ENCODE results near the gene TPRN.
A peak's percentile ranks its signal among the peaks of the same experiment; 100 is the strongest.
"Not testable (repeated sequence)": the region's sequence is repeated elsewhere in the genome, so short reads cannot be mapped to it uniquely, and the experiment has no call there.

TPRN gene, protein sequence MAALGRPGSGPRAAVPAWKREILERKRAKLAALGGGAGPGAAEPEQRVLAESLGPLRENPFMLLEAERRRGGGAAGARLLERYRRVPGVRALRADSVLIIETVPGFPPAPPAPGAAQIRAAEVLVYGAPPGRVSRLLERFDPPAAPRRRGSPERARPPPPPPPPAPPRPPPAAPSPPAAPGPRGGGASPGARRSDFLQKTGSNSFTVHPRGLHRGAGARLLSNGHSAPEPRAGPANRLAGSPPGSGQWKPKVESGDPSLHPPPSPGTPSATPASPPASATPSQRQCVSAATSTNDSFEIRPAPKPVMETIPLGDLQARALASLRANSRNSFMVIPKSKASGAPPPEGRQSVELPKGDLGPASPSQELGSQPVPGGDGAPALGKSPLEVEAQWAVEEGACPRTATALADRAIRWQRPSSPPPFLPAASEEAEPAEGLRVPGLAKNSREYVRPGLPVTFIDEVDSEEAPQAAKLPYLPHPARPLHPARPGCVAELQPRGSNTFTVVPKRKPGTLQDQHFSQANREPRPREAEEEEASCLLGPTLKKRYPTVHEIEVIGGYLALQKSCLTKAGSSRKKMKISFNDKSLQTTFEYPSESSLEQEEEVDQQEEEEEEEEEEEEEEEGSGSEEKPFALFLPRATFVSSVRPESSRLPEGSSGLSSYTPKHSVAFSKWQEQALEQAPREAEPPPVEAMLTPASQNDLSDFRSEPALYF

DNA sequence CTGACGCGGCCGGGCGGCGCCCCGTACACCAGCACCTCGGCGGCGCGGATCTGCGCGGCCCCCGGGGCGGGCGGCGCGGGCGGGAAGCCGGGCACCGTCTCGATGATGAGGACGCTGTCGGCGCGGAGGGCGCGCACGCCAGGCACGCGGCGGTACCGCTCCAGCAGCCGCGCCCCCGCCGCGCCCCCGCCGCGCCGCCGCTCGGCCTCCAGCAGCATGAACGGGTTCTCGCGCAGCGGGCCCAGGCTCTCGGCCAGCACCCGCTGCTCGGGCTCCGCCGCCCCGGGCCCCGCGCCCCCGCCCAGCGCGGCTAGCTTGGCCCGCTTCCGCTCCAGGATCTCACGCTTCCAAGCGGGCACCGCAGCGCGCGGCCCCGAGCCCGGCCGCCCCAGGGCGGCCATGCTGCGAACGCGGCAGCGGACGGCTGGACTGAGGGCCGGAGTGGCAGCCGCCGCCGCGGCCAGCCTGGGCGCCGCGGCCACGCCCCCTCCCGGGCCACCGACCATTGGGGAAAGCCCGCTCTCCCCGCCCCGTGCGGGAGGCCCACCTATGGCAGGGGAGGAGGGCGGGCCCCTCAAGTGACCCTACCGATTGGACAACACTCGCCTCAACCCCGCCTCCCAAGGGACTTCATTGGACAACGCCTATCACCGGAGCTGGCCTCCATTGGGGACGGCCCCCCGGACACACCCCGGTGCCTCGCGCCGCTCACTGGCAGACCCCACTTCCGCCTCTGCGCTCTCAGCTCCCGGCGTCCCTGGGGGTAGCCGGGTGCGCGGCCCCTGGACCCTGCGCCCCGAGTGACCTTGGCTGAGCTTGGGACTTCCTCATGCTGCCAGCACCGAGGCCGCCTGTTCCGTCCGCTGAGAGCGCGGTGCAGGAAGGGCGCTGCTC is at the start of gene TPRN:
Gene TPRN (minus strand): TSS at position 431 of the 894 bp plus-strand sequence. CDS start 30 bp downstream, at position 401.
- DNase-seq: peak; percentile 99

- no peak for DNase-seq
Observed at GRCh38 chr9:137247916-137248175, 47.3 kb upstream of the TPRN start.

GRCh38 chr9:137247135-137247915 is 46.8 kb upstream of the TPRN start:
- DNase-seq: no peak

GRCh38 chr9:137245450-137246421 is 45.2 kb upstream of the TPRN start:
- DNase-seq: no peak

DNA sequence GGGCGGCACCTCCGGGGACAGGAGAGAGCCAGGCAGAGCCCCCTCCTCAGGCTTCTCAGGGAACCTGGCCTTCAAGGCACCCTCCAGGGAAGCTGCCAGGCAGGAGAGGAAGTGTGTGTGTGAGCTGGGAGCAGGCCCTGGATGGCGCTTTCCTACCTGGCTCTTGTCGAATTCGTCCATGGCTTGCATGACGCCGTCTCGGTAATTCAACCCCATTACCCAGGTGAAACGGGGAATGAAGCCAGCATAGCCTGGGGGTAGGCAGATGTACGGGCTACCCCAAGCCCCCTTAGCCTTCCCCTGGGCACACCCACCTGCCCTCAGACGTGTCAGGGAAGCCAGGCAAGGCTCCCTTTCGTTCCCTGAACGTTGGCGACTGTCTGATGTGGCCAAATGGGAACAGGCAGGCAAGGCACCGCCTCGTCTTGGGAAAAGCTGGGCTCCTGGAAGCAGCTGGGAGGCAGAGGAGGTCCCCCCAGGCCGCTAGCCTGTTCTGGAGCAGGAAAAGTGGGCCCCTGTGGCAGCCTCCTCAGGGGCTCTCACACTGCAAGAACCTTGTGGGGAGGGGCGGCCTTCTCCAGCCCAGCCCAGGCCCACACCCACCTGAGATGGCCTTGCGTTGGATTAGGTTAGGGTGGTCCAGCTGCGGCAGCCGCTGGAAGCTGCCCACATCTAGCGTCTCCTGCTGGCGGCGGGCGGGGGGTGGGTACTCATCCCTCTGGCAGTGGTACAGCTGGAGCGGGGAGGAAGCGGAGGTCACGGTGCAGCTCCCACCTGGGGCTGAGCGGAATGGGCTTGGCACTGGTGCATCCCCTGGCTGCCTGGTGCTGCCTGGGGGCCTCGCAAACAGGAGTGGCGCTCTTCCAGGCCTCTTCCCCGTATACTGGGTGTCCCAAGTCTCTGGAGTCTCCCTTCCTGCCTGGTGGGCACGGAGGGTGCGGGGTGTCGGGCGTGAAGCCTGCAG is 44.2 kb upstream of the TPRN start:
- DNase-seq: no peak

- no peak for DNase-seq
Observed at GRCh38 chr9:137243626-137244485, 43.3 kb upstream of the TPRN start.

GRCh38 chr9:137243266-137243625 is 42.7 kb upstream of the TPRN start:
- DNase-seq: not testable (repeated sequence)

DNA sequence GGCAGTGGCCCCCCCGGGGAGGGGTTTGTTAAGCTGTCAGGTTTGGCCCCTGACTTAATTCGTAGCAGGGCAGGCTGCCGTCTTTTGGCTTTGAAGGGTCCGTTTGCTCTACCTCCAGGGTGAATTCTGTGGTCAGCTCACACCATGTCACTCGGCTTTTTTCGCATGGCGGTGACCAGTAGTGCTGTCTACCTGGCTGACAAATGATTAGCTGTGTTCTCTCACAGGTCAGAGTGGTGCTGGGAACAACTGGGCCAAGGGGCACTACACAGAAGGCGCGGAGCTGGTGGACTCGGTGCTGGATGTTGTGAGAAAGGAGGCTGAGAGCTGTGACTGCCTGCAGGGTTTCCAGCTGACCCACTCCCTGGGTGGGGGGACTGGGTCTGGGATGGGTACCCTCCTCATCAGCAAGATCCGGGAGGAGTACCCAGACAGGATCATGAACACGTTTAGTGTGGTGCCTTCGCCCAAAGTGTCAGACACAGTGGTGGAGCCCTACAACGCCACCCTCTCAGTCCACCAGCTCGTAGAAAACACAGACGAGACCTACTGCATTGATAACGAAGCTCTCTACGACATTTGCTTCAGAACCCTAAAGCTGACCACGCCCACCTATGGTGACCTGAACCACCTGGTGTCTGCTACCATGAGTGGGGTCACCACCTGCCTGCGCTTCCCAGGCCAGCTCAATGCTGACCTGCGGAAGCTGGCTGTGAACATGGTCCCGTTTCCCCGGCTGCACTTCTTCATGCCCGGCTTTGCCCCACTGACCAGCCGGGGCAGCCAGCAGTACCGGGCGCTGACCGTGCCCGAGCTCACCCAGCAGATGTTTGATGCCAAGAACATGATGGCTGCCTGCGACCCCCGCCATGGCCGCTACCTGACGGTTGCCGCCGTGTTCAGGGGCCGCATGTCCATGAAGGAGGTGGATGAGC is 42.0 kb upstream of the TPRN start:
- DNase-seq: no peak

GRCh38 chr9:137241490-137242268 is 41.1 kb upstream of the TPRN start:
- no peak for DNase-seq

DNA sequence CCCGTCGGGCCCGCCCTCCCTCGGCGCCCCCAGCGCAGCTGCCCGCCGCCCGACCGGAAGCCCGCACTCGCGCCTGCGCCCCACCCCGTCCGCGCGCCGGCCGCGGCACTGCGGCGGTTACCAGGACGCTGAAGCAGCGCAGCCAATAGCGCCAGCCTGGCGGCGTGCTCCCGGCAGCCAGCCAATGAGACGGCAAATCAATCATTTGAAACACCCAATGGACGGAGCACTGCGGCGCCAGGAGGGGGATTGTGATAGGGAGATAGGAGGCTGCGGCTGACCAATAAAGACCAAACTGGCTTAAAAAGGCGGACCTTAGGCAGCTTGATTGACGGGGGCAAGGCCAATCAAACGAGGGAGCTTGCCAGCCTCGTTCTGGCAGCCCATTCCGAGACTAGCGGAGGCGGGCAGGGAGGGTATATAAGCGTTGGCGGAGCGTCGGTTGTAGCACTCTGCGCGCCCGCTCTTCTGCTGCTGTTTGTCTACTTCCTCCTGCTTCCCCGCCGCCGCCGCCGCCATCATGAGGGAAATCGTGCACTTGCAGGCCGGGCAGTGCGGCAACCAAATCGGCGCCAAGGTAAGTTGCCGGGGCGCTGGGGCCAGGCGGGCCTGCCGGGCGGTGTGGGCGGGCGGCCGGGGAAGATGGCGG is 40.4 kb upstream of the TPRN start, which contains the start of gene TUBB4B:
Gene TUBB4B (plus strand): TSS at position 447 of the 649 bp plus-strand sequence. CDS start 74 bp downstream, at position 521.
- DNase-seq: peak; percentile 98 to 99

- DNase-seq: peak; percentile 66 to 71
Observed at GRCh38 chr9:137240318-137240840, 39.8 kb upstream of the TPRN start.

DNA sequence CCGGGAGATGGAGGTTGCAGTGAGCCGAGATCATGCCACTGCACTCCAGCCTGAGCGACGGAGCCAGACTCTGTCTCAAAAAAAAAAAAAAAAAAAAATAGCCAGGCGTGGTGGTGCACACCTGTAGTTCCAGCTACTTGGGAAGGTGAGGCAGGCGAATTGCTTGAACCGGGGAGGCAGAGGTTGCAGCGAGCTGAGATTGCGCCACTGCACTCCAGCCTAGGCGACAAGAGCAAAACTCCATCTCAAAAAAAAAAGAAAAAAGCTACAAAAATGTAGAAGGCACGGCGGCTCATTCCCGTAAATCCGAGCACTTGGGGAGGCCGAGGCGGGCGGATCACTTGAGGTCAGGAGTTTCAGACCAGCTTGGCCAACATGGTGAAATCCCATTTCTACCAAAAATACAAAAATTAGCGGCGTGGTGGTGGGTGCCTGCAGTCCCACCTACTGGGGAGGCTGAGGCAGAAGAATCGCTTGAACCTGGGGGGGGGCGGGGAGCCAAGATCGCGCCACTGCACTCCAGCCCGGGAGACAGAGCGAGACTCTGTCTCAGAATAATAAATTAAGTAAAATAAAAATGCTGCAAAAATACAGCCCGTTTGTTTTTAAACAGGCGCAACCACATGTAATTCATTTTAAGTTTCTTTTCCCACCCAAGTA is 39.1 kb upstream of the TPRN start:
- DNase-seq: not testable (repeated sequence)

- peak; percentile 30 to 31 for DNase-seq
Observed at GRCh38 chr9:137237759-137238726, 37.5 kb upstream of the TPRN start.

DNA sequence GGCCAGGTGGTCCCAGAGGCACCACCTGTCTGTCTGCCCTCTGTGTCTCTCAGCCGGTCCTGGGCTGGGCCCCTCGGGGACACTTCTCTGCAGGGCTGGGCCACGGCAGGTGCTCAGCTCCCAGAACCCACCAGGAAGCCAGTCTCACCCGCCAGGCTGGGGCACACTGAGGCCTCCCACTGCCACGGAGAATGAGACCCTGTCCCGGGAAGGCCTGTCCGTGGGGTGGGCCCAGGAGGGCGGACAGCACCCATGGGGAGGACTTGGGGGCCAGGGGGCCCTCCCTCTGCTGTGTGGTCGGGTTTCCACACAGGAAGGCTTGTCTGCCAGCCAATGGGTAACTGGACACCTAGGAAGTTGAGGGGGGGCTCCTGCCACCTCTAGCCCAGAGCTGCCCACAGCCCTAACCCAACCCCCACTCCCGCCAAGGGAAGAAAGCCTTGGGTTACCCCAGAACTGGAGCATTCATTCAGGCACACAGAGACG is 36.4 kb upstream of the TPRN start:
- no peak for DNase-seq

Data from NCI-H1930 (cell line).